Astrocyte (in vitro differentiated cells and primary cell): ENCODE results near the gene MATCAP1. TPM values are rescaled to one million over a fixed set of nuclear protein-coding genes. Genes with fewer than 3 reads are reported as not detected.

ENCODE experiments used
- DNase-seq: peaks from one replicate; pipeline ENCODE4 v3.0.0-alpha.2; 2010; ENCODE audit warnings: low read depth
- FAIRE-seq: peaks from 2 replicates; lab custom pipeline; 2011; peaks lifted over from hg19 to GRCh38; lab: Jason Lieb, UNC
- H2AFZ ChIP-seq: 2 replicates; pipeline ENCODE4 v1.6.0; 2012; ENCODE audit warnings: low read depth, low read length, inconsistent platforms
- H3K27ac ChIP-seq: 2 replicates; pipeline ENCODE4 v1.5.1; 2011; ENCODE audit warnings: low read depth, low read length, inconsistent platforms
- H3K27me3 ChIP-seq: 2 replicates; pipeline ENCODE4 v1.6.0; 2011; ENCODE audit warnings: low read length, inconsistent platforms; ENCODE audit not compliant: insufficient read depth
- H3K36me3 ChIP-seq: 2 replicates; pipeline ENCODE4 v1.5.1; 2011; ENCODE audit warnings: low read length, inconsistent platforms; ENCODE audit not compliant: insufficient read depth
- H3K4me1 ChIP-seq: 2 replicates; pipeline ENCODE4 v1.5.1; 2011; ENCODE audit warnings: low read length, inconsistent platforms; ENCODE audit not compliant: insufficient read depth
- H3K4me2 ChIP-seq: 2 replicates; pipeline ENCODE4 v1.6.0; 2012; ENCODE audit warnings: low read length, inconsistent platforms
- H3K4me3 ChIP-seq: 2 replicates; pipeline ENCODE4 v1.5.1; 2011; ENCODE audit warnings: low read depth, mild to moderate bottlenecking, low read length, inconsistent platforms; ENCODE audit not compliant: insufficient read depth
- H3K79me2 ChIP-seq: 2 replicates; pipeline ENCODE4 v1.6.0; 2012; ENCODE audit warnings: mild to moderate bottlenecking, low read length, inconsistent platforms; ENCODE audit not compliant: insufficient read depth
- H3K9ac ChIP-seq: 2 replicates; pipeline ENCODE4 v1.6.0; 2012; ENCODE audit warnings: mild to moderate bottlenecking, low read length, inconsistent platforms
- H3K9me3 ChIP-seq: 2 replicates; pipeline ENCODE4 v1.5.1; 2012; ENCODE audit warnings: low read depth, mild to moderate bottlenecking, low read length, inconsistent platforms; ENCODE audit not compliant: insufficient read depth
- H4K20me1 ChIP-seq: 2 replicates; pipeline ENCODE4 v1.6.0; 2012; ENCODE audit warnings: low read length, inconsistent platforms; ENCODE audit not compliant: insufficient read depth
- H3K27ac Mint-ChIP-seq: one replicate; pipeline ENCODE4 v1.8.0; 2021; ENCODE audit warnings: mild to moderate bottlenecking, mixed read lengths; ENCODE audit not compliant: unreplicated experiment
- H3K27me3 Mint-ChIP-seq: one replicate; pipeline ENCODE4 v1.8.0; 2021; ENCODE audit warnings: low read depth, mixed read lengths; ENCODE audit not compliant: unreplicated experiment
- H3K36me3 Mint-ChIP-seq: one replicate; pipeline ENCODE4 v1.8.0; 2021; ENCODE audit warnings: low read depth, mixed read lengths; ENCODE audit not compliant: unreplicated experiment
- H3K4me1 Mint-ChIP-seq: one replicate; pipeline ENCODE4 v1.8.0; 2021; ENCODE audit warnings: low read depth, mixed read lengths; ENCODE audit not compliant: unreplicated experiment
- H3K4me3 Mint-ChIP-seq: one replicate; pipeline ENCODE4 v1.8.0; 2021; ENCODE audit warnings: mild to moderate bottlenecking, moderate library complexity, mixed read lengths; ENCODE audit not compliant: unreplicated experiment
- H3K9me3 Mint-ChIP-seq: one replicate; pipeline ENCODE4 v1.8.0; 2021; ENCODE audit warnings: mild to moderate bottlenecking, mixed read lengths; ENCODE audit not compliant: unreplicated experiment
- EZH2 ChIP-seq: IDR thresholded peaks from 2 replicates; pipeline ENCODE4 v1.6.1; 2012; ENCODE audit warnings: mild to moderate bottlenecking, low read length, inconsistent platforms; ENCODE audit not compliant: insufficient read depth
- total RNA-seq: library from RNA; stranded (reverse); gene quantifications from 2 replicates; pipeline ENCODE4 v1.2.1, GENCODE V29; 2021
- TF ChIP-seq, protein P1 (sequence below): IDR thresholded peaks from 2 replicates; pipeline ENCODE4 v1.5.1; 2011; ENCODE audit warnings: low read depth, mild to moderate bottlenecking, inconsistent platforms, low read length, moderate library complexity; ENCODE audit not compliant: insufficient read depth

MATCAP1 gene
- total RNA-seq, 1 donor from 2014 or later = 26.1 TPM

DNA sequence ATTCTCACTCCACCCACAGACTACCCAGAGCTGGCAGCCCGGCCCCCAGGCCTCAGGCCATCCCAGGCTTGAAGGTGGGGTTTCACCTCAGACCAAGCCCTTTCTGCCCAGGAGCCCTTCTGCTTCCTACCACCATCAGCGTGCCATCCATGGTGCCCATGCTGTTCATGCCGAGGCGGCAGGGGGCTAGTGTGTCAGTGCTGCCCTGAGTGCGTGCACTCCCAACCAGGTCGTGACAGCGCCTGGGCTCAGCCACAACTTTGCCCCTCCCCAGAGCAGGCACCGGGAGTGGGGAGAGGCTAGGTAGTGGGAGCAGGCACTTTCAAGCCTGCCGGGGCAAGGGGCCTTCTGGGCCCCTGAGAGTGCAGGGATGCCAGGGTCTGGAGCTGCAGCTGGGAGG lies 41.4 kb downstream of the MATCAP1 start:
- FAIRE-seq = no peak
- Mint-ChIP-seq H3K27me3 (no peaks in the 10 kb centered on the region), H3K4me1 (no peaks in the 10 kb centered on the region), H3K27ac (no peak overlapping the region), H3K9me3 (peaks cover 4% of the 10 kb centered on the region), H3K4me3 (no peak overlapping the region), H3K36me3 (peaks cover 40% of the 10 kb centered on the region)
- Histone ChIP-seq H3K79me2 (no peaks in the 10 kb centered on the region), H3K9me3 (no peaks in the 10 kb centered on the region), H3K27ac (no peak overlapping the region), H3K27me3 (no peaks in the 10 kb centered on the region), H3K4me1 (no peaks in the 10 kb centered on the region), H2AFZ (no peak overlapping the region), H3K36me3 (peaks cover 53% of the 10 kb centered on the region), H3K4me2 (no peak overlapping the region), H3K9ac (no peak overlapping the region), H3K4me3 (no peak overlapping the region), H4K20me1 (peaks cover 9% of the 10 kb centered on the region)
- TF ChIP-seq, protein P1, sequence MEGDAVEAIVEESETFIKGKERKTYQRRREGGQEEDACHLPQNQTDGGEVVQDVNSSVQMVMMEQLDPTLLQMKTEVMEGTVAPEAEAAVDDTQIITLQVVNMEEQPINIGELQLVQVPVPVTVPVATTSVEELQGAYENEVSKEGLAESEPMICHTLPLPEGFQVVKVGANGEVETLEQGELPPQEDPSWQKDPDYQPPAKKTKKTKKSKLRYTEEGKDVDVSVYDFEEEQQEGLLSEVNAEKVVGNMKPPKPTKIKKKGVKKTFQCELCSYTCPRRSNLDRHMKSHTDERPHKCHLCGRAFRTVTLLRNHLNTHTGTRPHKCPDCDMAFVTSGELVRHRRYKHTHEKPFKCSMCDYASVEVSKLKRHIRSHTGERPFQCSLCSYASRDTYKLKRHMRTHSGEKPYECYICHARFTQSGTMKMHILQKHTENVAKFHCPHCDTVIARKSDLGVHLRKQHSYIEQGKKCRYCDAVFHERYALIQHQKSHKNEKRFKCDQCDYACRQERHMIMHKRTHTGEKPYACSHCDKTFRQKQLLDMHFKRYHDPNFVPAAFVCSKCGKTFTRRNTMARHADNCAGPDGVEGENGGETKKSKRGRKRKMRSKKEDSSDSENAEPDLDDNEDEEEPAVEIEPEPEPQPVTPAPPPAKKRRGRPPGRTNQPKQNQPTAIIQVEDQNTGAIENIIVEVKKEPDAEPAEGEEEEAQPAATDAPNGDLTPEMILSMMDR = no peak
- no peak for TF ChIP-seq EZH2
- no peak for DNase-seq

DNA sequence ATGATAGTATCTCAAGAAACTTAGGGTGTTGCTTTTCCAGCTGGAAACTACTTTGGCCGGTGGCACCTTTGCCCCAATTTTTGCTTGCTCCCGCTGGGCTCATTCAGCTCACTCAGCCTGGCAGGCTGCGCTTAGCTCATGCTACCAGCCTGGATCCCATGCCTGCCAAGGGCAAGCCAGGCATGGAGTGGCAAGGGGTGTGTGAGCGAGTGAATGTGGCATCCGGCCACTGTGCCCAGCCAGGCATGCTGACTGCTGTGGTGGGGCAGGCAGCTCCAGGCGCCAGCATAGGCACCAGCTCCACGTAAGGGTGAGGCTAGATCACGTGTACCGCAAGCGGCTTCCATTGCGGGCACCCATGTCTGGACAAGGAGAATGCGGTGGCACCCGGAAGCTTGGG lies 42.4 kb downstream of the MATCAP1 start:
- DNase-seq (no peak), FAIRE-seq (no peak)
- no peaks in the 10 kb centered on the region for H3K79me2 ChIP-seq
- peaks cover 50% of the 10 kb centered on the region for H3K36me3 ChIP-seq
- Mint-ChIP-seq H3K4me1 (no peaks in the 10 kb centered on the region), H3K36me3 (peaks cover 39% of the 10 kb centered on the region), H3K9me3 (peaks cover 4% of the 10 kb centered on the region), H3K27me3 (no peaks in the 10 kb centered on the region), H3K4me3 (no peak overlapping the region), H3K27ac (no peak overlapping the region)
- TF ChIP-seq EZH2 = no peak
- TF ChIP-seq, protein P1 = no peak
- no peak overlapping the region for H3K4me3 ChIP-seq
- peaks cover 3% of the 10 kb centered on the region for H4K20me1 ChIP-seq
- H3K27ac ChIP-seq = no peak overlapping the region
- no peak overlapping the region for H2AFZ ChIP-seq
- no peak overlapping the region for H3K9ac ChIP-seq
- no peak overlapping the region for H3K4me2 ChIP-seq
- H3K9me3 ChIP-seq = no peaks in the 10 kb centered on the region
- no peaks in the 10 kb centered on the region for H3K27me3 ChIP-seq
- no peaks in the 10 kb centered on the region for H3K4me1 ChIP-seq

DNA sequence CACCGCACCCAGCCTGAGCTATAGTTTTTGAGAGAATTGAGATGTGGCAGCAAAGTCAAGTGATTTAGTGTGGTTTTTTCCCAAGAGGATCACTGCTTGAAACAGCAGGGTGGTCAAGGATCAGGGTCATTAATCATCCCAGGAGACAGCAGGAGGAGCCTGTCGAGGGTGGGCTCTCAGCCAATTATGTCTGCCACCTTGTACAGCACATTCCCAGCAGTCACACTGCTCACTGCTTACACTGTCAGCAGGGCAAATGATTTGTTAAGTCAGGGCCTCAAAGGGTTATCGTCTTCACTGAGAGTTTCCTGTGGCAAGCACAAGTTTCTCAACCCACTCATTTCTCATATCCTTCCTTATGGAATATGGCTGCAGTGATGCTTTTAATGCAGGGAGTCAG lies 46.2 kb downstream of the MATCAP1 start:
- Mint-ChIP-seq H3K4me1 (no peaks in the 10 kb centered on the region), H3K27ac (no peak overlapping the region), H3K4me3 (no peak overlapping the region), H3K27me3 (no peaks in the 10 kb centered on the region), H3K9me3 (peaks cover 4% of the 10 kb centered on the region), H3K36me3 (peaks cover 32% of the 10 kb centered on the region)
- Histone ChIP-seq H3K79me2 (no peaks in the 10 kb centered on the region), H3K4me1 (no peaks in the 10 kb centered on the region), H3K4me3 (no peak overlapping the region), H3K9ac (no peak overlapping the region), H3K9me3 (no peaks in the 10 kb centered on the region), H3K27me3 (no peaks in the 10 kb centered on the region), H3K4me2 (no peak overlapping the region), H3K36me3 (peaks cover 40% of the 10 kb centered on the region), H4K20me1 (no peaks in the 10 kb centered on the region), H2AFZ (no peak overlapping the region), H3K27ac (no peak overlapping the region)
- no peak for TF ChIP-seq EZH2
- TF ChIP-seq, protein P1 = no peak
- FAIRE-seq (no peak), DNase-seq (peak; percentile 30)
